GM18519 (cell line): ENCODE data around the gene KLF7.

Source experiments
- ATAC-seq: cut with Tn5 transposase; IDR thresholded peaks from one replicate; pipeline ENCODE4 v1.9.1; 2021; ENCODE audit warnings: mild to moderate bottlenecking, moderate library complexity; ENCODE audit not compliant: unreplicated experiment, low FRiP score

KLF7 gene

GRCh38 chr2:207150284-207150683 is 15.5 kb downstream of the KLF7 start:
- ATAC-seq: no peak

- peak; percentile 72 for ATAC-seq
Measured at GRCh38 chr2:207149249-207150213, 16.2 kb downstream of the KLF7 start.

- no peak for ATAC-seq
Measured at GRCh38 chr2:207148020-207148419, 17.7 kb downstream of the KLF7 start.

- ATAC-seq: no peak
Measured at GRCh38 chr2:207144173-207144785, 21.5 kb downstream of the KLF7 start.

GRCh38 chr2:207143215-207144172 is 22.3 kb downstream of the KLF7 start:
- peak; percentile 31 for ATAC-seq

- peak; percentile 50 for ATAC-seq
Measured at GRCh38 chr2:207142461-207142860, 23.3 kb downstream of the KLF7 start.

- ATAC-seq: no peak
Measured at GRCh38 chr2:207141386-207141785, 24.4 kb downstream of the KLF7 start.

- ATAC-seq: no peak
Measured at GRCh38 chr2:207140265-207140664, 25.5 kb downstream of the KLF7 start.

GRCh38 chr2:207139552-207139951 is 26.2 kb downstream of the KLF7 start:
- no peak for ATAC-seq

GRCh38 chr2:207138627-207139297 is 27.0 kb downstream of the KLF7 start:
- ATAC-seq: no peak

- no peak for ATAC-seq
Measured at GRCh38 chr2:207137596-207138337, 28.0 kb downstream of the KLF7 start.

GRCh38 chr2:207136874-207137273 is 28.9 kb downstream of the KLF7 start:
- ATAC-seq: no peak

- no peak for ATAC-seq
Measured at GRCh38 chr2:207135801-207136457, 29.8 kb downstream of the KLF7 start.

- no peak for ATAC-seq
Measured at GRCh38 chr2:207135340-207135739, 30.4 kb downstream of the KLF7 start.

- no peak for ATAC-seq
Measured at GRCh38 chr2:207133820-207134519, 31.8 kb downstream of the KLF7 start.

- no peak for ATAC-seq
Measured at GRCh38 chr2:207133458-207133819, 32.3 kb downstream of the KLF7 start.

GRCh38 chr2:207132019-207132418 is 33.7 kb downstream of the KLF7 start:
- no peak for ATAC-seq

GRCh38 chr2:207131594-207131993 is 34.2 kb downstream of the KLF7 start:
- ATAC-seq: no peak
